ENCODE data around the gene EHD1.

DNA sequence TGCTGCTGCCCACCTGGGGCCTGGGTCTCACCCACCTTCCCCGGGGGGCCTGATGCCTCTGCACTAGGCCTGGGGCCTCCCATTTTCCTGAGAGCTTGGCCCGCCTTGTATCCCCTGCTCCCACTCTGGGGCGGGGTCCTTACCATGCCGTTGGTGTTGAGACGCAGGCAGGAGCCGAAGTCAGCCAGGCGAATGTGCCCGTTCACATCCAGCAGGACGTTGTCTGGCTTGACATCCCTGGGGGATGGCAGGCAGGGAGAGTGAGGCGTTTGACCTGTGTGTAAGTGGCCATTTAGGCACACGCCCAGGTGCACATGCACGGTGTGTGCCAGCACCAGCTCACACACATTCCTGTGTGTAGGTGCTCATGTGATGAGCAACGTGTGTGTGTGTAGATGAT, 39.1 kb downstream of the EHD1 start:
- TF ChIP-seq POLR2AphosphoS5 (IDR thresholded peaks at IDR 0.05; ENCODE audit: low read depth, low read length) (no peak), TAF1 (IDR thresholded peaks at IDR 0.05; ENCODE audit: borderline replicate concordance, low read depth, low read length) (no peak)
